ENCODE data around the gene METAP1. TPM values are rescaled to one million over a fixed set of nuclear protein-coding genes. Genes with fewer than 3 reads are reported as not detected.

The METAP1 gene
- total RNA-seq, 1 experiment from 2014 or later = 112 TPM

DNA sequence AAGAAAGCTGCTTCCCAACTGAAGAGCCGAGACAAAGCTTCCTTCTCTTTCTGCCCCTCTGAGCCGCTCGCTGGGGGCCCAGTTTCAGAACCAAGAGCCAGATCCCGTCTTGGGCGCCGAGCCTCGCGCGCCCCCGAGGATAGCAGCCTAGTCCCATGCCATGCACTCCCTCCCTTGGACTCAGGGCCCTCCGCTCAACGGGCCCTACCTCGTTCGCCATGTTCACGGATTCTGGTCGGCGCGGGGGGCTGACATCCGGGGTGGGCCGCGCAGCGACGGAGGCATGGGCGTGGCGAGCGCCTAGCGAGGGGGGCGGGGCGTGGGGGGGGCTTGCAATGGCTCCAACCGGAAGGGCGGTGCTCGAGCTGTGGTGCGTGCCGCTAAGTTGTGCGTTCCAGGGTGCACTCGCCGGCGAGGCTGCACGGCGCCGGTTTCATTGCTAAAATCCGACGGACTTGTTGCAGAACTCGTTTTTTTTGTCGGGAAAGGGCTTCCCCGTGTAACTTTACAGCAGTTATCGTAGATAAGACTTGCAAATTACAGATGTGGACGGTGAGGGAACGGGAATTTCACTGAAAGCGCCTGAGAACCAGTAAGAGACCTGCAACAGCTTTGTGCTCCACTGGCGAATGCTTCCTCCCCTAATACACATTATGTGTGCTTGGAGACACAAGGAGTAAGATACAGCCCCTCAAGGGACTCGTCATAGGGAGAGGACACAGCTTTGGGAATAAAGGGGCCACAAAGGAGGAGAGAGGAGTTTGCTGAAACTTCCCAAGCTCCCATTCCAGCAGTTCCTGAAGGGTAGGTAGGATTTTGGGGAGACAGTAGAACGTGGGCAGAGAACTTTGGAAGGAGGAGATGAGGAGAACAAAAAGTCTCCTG, 93.2 kb downstream of the METAP1 start, which contains the start of gene ADH5 (continued):
- TF ChIP-seq, protein P1, sequence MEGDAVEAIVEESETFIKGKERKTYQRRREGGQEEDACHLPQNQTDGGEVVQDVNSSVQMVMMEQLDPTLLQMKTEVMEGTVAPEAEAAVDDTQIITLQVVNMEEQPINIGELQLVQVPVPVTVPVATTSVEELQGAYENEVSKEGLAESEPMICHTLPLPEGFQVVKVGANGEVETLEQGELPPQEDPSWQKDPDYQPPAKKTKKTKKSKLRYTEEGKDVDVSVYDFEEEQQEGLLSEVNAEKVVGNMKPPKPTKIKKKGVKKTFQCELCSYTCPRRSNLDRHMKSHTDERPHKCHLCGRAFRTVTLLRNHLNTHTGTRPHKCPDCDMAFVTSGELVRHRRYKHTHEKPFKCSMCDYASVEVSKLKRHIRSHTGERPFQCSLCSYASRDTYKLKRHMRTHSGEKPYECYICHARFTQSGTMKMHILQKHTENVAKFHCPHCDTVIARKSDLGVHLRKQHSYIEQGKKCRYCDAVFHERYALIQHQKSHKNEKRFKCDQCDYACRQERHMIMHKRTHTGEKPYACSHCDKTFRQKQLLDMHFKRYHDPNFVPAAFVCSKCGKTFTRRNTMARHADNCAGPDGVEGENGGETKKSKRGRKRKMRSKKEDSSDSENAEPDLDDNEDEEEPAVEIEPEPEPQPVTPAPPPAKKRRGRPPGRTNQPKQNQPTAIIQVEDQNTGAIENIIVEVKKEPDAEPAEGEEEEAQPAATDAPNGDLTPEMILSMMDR (IDR thresholded peaks at IDR 0.05 in 2 of 3, conservative IDR thresholded peaks at IDR 0.05 in 1 of 3; ENCODE audit: borderline replicate concordance in 1 of 3, insufficient read depth in 1 of 3, low read depth in 2 of 3, low read length in 2 of 3) = no peak
- TF ChIP-seq, protein P2, sequence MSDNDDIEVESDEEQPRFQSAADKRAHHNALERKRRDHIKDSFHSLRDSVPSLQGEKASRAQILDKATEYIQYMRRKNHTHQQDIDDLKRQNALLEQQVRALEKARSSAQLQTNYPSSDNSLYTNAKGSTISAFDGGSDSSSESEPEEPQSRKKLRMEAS (IDR thresholded peaks at IDR 0.05) = peak; percentile 86
- no peak for TF ChIP-seq SRF (IDR thresholded peaks at IDR 0.05; ENCODE audit: low read depth)

DNA sequence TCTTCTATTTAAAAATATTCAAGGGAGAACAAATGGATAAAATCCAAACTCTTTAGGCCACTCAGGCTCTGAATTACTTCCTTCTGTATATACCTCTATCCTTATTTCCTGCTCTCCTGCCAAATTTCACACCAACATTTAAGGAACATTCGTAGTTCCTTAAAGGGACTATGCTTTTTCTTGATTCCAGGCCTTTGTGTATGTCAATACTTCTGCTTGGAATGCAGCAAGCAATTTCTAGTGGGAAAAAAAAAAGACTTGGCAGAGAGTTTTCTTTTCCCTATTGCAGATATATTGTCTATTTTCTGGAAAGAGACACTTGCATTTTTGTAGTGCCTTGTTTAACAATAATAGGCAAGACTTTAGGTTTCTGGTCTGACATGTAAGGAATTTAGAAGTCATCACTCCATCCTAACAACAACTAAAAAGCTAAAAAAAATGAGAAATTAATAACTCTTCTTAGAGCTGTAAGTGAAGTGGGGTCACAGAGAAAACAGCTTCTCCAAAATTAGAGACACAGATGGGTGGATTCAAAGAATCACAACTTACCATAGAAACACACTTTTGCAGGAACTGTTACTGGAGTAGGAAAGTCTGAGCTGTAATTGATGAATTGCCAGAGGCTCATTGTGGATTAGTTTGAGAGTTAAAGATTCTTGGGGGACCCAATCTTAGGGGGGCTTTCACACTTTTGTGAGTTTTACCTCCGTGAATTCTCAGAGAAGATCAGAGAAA, 95.1 kb downstream of the METAP1 start:
- TF ChIP-seq SIN3A (IDR thresholded peaks at IDR 0.05; ENCODE audit: low read depth) = no peak
- no peak for TF ChIP-seq JUND (IDR thresholded peaks at IDR 0.05)
- TF ChIP-seq EGR1 (IDR thresholded peaks at IDR 0.05; ENCODE audit: low read depth) = no peak
- TF ChIP-seq EZH2phosphoT487 (IDR thresholded peaks at IDR 0.05; ENCODE audit: borderline replicate concordance) = no peak
- TF ChIP-seq CBX3 (IDR thresholded peaks at IDR 0.05; ENCODE audit: low read depth) = no peak
- TF ChIP-seq POLR2AphosphoS5 (IDR thresholded peaks at IDR 0.05; ENCODE audit: low read depth, low read length) = no peak
- DNase-seq (ENCODE audit: low read depth, low spot score) = no peak
- H3K79me2 ChIP-seq (ENCODE audit: insufficient read depth, low read length) = peaks cover 34% of the 10 kb centered on the region
- ATAC-seq = no peak
- ChIA-PET CTCF (no interaction called here), POLR2A (no interaction called here), RAD21 (ENCODE audit: low non-redundant PET in 1 of 2, low total read pairs in 2 of 2, uncharacterized antibody in 2 of 2, unreplicated experiment in 2 of 2) (no interaction called here)
- BruUV-seq (replicated peaks) = no TSS peak
- no peaks in the 10 kb centered on the region for H3K27me3 ChIP-seq (ENCODE audit: insufficient read depth, low read length)
- no peak overlapping the region for H3K4me2 ChIP-seq (ENCODE audit: low read length)
- H3K4me3 ChIP-seq (replicated peaks in 1 of 2; ENCODE audit: low read depth in 1 of 2, low read length in 2 of 2) = no peak overlapping the region
- H3K36me3 ChIP-seq (ENCODE audit: control insufficient read depth in 1 of 2, insufficient read depth in 2 of 2, low read length in 2 of 2) = no peaks in the 10 kb centered on the region
- no peaks in the 10 kb centered on the region for H3K9me2 ChIP-seq (ENCODE audit: insufficient read depth)
- H4K20me1 ChIP-seq (ENCODE audit: insufficient read depth) = no peaks in the 10 kb centered on the region
- H3K9ac ChIP-seq (ENCODE audit: low read length) = no peak overlapping the region
- H3K27ac ChIP-seq (ENCODE audit: low read depth, low read length) = no peak overlapping the region
- no peak overlapping the region for H2AFZ ChIP-seq (ENCODE audit: low read depth, low read length, poor library complexity, severe bottlenecking)
- intact Hi-C loops (cut with micrococcal nuclease) = no loop called here
- H3K9me3 ChIP-seq (ENCODE audit: control insufficient read depth in 1 of 2, insufficient read depth in 1 of 2, low read depth in 1 of 2, low read length in 2 of 2) = no peaks in the 10 kb centered on the region
- H3K4me1 ChIP-seq (ENCODE audit: control insufficient read depth in 1 of 2, insufficient read depth in 2 of 2, low read length in 2 of 2) = peaks cover 4 to 14% of the 10 kb centered on the region in 2 experiments; a peak in 3 of 4 replicates
